Measurements from ENCODE around the gene CBL. TPM values are rescaled to one million over a fixed set of nuclear protein-coding genes. Genes with fewer than 3 reads are reported as not detected.
A peak's percentile ranks its signal among the peaks of the same experiment; 100 is the strongest.
"Not testable (repeated sequence)": the region's sequence is repeated elsewhere in the genome, so short reads cannot be mapped to it uniquely, and the experiment has no call there.

Gene CBL
- total RNA-seq, 2 experiments from 2014 or later = 21.4 TPM

DNA sequence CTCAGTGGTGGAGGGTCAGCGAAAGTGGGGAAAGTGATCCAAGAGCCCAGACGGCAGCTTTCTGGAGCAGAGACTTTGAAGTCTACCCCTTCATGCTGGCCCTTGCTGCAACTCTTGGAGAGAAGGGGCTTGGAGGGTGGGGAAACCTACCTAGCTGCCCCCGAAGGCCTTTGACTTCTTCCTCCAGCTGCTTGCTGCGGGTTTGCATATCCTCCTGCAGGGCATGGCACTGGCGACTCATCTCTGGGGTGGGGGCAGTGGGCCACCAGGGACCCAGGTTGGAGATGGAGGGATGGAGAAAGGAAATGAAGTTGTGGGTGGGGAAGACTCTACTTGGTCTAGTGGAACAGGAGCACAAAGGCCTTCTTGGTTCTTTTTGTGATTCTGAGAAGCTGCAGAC lies 13.1 kb upstream of the CBL start:
- Mint-ChIP-seq H3K36me3 (no peaks in the 10 kb centered on the region), H3K27ac (no peak overlapping the region), H3K4me1 (peaks cover 4% of the 10 kb centered on the region), H3K4me3 (no peak overlapping the region), H3K9me3 (no peaks in the 10 kb centered on the region), H3K27me3 (no peaks in the 10 kb centered on the region)
- DNase-seq = no peak

DNA sequence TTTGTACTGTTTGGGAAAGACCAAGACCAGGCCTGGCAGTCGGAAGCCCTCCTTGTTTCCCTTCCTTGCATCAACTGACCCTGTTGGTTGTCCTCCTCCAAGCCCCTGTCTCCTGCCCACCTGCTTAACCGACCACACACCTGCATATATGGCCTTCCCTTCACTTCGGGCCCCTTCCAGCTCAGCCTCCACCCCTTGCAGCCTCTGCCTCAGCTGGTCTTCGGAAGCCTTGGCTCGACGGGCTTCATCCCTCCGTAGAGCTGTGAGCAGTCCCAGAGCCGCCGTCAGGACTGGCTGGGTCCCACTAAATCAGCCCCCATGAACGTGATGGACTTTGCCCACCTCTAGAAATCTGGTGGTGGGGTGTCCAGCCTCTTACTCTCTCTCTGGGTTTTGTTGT lies 12.5 kb upstream of the CBL start:
- no peaks in the 10 kb centered on the region for H3K36me3 Mint-ChIP-seq
- H3K27ac Mint-ChIP-seq = no peak overlapping the region
- DNase-seq = no peak
- H3K9me3 Mint-ChIP-seq = no peaks in the 10 kb centered on the region
- H3K4me3 Mint-ChIP-seq = no peak overlapping the region
- H3K27me3 Mint-ChIP-seq = no peaks in the 10 kb centered on the region
- H3K4me1 Mint-ChIP-seq = peaks cover 4% of the 10 kb centered on the region

DNA sequence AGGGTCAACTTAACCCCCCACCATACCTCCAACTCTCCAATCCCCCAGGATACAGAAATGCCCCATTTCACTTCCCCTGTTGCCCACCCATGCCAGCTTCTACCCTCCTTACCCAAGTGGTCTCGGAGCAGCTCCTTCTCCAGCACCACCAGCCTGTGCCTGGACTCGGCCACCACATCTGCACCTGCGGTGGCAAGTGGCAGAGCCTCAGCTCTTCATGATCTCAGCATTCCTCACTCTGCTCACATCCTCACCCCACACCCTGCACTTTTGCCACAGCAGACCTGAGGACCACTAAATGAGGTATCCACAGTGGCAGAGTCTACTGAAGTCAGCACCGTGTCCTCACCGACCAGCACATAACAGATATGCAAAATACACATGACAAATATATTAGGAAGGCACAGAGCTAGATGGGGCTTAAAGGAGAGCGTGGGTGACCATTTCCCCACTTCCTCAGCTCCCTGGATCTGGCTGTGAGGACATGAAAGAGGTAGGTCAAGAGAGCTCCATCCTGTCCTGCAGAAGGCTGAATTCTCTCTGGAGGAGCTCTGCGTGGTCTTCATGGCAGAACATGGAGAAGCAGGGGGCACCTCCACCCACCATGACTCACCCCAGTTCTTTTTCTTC lies 11.2 kb upstream of the CBL start:
- Mint-ChIP-seq H3K27ac (no peak overlapping the region), H3K9me3 (no peaks in the 10 kb centered on the region), H3K4me3 (no peak overlapping the region), H3K36me3 (no peaks in the 10 kb centered on the region), H3K4me1 (peaks cover 4% of the 10 kb centered on the region), H3K27me3 (no peaks in the 10 kb centered on the region)
- no peak for DNase-seq

GRCh38 chr11:119195680-119196079 lies 10.5 kb upstream of the CBL start:
- Mint-ChIP-seq H3K9me3 (no peaks in the 10 kb centered on the region), H3K4me1 (peaks cover 4% of the 10 kb centered on the region), H3K36me3 (no peaks in the 10 kb centered on the region), H3K27me3 (no peaks in the 10 kb centered on the region), H3K27ac (no peak overlapping the region), H3K4me3 (no peak overlapping the region)
- DNase-seq = no peak

- Mint-ChIP-seq H3K4me3 (no peak overlapping the region), H3K27me3 (no peaks in the 10 kb centered on the region), H3K27ac (no peak overlapping the region)
Observed at GRCh38 chr11:119196833-119197483, 9.2 kb upstream of the CBL start.

GRCh38 chr11:119198925-119199324 lies 7.2 kb upstream of the CBL start:
- H3K36me3 Mint-ChIP-seq = no peaks in the 10 kb centered on the region
- no peaks in the 10 kb centered on the region for H3K9me3 Mint-ChIP-seq
- no peak overlapping the region for H3K4me3 Mint-ChIP-seq
- H3K27ac Mint-ChIP-seq = no peak overlapping the region
- H3K4me1 Mint-ChIP-seq = peaks cover 4% of the 10 kb centered on the region
- no peak for DNase-seq
- H3K27me3 Mint-ChIP-seq = no peaks in the 10 kb centered on the region

More at GRCh38 chr11:119196833-119197483, 9.2 kb upstream of the CBL start:
- DNase-seq = peak; percentile 57
- Mint-ChIP-seq H3K36me3 (no peaks in the 10 kb centered on the region), H3K9me3 (no peaks in the 10 kb centered on the region), H3K4me1 (peaks cover 4% of the 10 kb centered on the region)

GRCh38 chr11:119201236-119201635 lies 4.9 kb upstream of the CBL start:
- not testable (repeated sequence) for H3K36me3 Mint-ChIP-seq, DNase-seq, H3K4me3 Mint-ChIP-seq, H3K27ac Mint-ChIP-seq, H3K9me3 Mint-ChIP-seq, H3K27me3 Mint-ChIP-seq
- peaks cover 11% of the 10 kb centered on the region for H3K4me1 Mint-ChIP-seq

DNA sequence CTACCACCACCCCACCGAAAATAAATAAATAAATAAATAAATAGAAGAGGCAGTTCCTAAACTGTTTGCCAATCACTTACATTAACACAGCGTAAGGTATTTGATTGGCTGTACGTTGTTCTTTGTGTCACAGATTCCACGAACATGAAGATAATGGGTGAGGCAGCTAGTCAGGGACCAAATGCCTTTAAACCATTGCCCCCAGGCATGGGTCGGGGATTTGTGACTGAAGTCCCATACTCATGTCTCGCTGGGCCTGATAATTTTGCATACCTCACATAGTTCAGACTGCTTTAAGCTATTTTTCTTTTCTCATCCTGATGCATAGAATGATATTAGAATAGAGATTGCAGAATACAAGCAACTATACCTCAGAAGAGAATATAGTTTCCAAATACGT lies 3.6 kb upstream of the CBL start:
- H3K36me3 Mint-ChIP-seq = no peaks in the 10 kb centered on the region
- no peak overlapping the region for H3K4me3 Mint-ChIP-seq
- no peak for DNase-seq
- H3K27ac Mint-ChIP-seq = no peak overlapping the region
- H3K9me3 Mint-ChIP-seq = no peaks in the 10 kb centered on the region
- peaks cover 6% of the 10 kb centered on the region for H3K4me1 Mint-ChIP-seq
- H3K27me3 Mint-ChIP-seq = no peaks in the 10 kb centered on the region

DNA sequence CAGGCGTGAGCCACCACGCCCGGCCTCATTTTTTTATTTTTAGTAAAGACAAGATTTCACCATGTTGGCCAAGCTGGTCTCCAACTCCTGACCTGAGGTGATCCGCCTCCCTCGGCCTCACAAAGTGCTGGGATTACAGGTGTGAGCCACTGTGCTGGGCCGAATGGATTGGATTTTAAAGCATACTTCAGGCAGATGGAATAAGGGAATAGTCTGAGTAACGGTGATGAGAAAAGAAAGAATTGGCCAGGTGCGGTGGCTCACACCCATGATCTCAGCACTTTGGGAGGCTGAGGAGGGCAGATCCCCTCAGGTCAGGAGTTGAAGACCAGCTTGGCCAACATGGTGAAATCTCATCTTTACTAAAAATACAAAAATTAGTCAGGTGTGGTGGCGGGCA lies 2.1 kb upstream of the CBL start:
- Mint-ChIP-seq H3K27ac (no peak overlapping the region), H3K27me3 (no peaks in the 10 kb centered on the region), H3K4me1 (peaks cover 11% of the 10 kb centered on the region), H3K36me3 (peaks cover 2% of the 10 kb centered on the region), H3K4me3 (no peak overlapping the region), H3K9me3 (no peaks in the 10 kb centered on the region)
- DNase-seq = no peak

DNA sequence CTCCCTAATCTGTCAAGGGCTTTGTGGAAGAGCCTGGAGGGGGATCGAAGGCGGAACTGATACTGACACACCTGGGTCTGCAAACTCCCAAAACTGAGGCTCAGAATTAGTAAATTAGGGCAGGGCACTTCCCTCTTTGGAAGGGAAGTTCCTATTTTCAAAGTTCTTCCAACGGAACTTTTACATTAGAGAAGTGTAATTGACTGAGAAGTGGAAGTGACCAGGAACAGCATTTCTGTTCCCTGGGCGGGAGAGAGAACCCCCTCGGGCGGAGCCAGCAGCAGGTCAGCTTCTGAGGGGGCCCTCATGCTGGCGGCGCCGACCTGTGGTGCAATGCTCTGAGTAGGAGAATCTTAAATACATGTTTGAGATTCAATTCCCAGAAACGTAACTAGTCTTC lies 1.1 kb upstream of the CBL start:
- H3K27ac Mint-ChIP-seq = no peak overlapping the region
- H3K9me3 Mint-ChIP-seq = no peaks in the 10 kb centered on the region
- H3K4me3 Mint-ChIP-seq = peak overlapping the region; percentile 52
- H3K4me1 Mint-ChIP-seq = peaks cover 19% of the 10 kb centered on the region
- peaks cover 5% of the 10 kb centered on the region for H3K36me3 Mint-ChIP-seq
- DNase-seq = no peak
- no peaks in the 10 kb centered on the region for H3K27me3 Mint-ChIP-seq

- Mint-ChIP-seq H3K27me3 (no peaks in the 10 kb centered on the region), H3K4me3 (peak overlapping the region; percentile 88), H3K27ac (peak overlapping the region; percentile 83), H3K9me3 (no peaks in the 10 kb centered on the region), H3K4me1 (peaks cover 20% of the 10 kb centered on the region), H3K36me3 (peaks cover 5% of the 10 kb centered on the region)
- DNase-seq = peak; percentile 65
Observed at GRCh38 chr11:119206511-119207414, 624 bp downstream of the CBL start.

- Mint-ChIP-seq H3K9me3 (no peaks in the 10 kb centered on the region), H3K36me3 (peaks cover 5% of the 10 kb centered on the region), H3K4me1 (peaks cover 20% of the 10 kb centered on the region), H3K27me3 (no peaks in the 10 kb centered on the region), H3K4me3 (peak overlapping the region; percentile 88), H3K27ac (peak overlapping the region; percentile 72)
- DNase-seq = no peak
Observed at GRCh38 chr11:119207415-119207960, 1.3 kb downstream of the CBL start.

- Mint-ChIP-seq H3K4me3 (no peak overlapping the region), H3K36me3 (peaks cover 8% of the 10 kb centered on the region), H3K9me3 (no peaks in the 10 kb centered on the region), H3K4me1 (peaks cover 28% of the 10 kb centered on the region), H3K27ac (no peak overlapping the region), H3K27me3 (no peaks in the 10 kb centered on the region)
- DNase-seq = no peak
Observed at GRCh38 chr11:119209186-119209585, 3.0 kb downstream of the CBL start.

DNA sequence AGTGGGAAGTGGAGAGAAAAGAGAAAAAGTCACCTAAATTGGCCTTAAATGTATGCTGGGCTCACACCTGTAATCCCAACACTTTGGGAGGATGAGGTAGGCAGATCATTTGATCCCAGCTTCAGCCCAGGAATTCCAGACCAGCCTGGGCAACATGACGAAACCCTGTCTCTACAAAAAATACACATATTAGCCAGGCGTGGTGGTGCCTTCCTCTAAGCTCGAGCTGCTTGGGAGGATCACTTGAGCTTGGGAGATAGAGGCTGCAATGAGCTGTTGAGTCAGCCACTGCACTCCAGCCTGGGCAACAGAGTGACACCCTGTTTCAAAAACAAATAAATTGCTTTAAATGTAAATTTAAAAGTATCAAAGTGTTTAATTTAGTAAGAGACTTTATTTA lies 3.9 kb downstream of the CBL start:
- Mint-ChIP-seq H3K36me3 (peaks cover 8% of the 10 kb centered on the region), H3K27me3 (no peaks in the 10 kb centered on the region), H3K27ac (no peak overlapping the region), H3K4me1 (peaks cover 32% of the 10 kb centered on the region), H3K4me3 (no peak overlapping the region), H3K9me3 (no peaks in the 10 kb centered on the region)
- DNase-seq = no peak
